GM21619 (cell line): ENCODE data around the gene BAK1.

Experiments used
- ATAC-seq: cut with Tn5 transposase; IDR thresholded peaks from one replicate; pipeline ENCODE4 v1.9.1; 2021; ENCODE audit not compliant: unreplicated experiment

BAK1 gene

GRCh38 chr6:33579828-33580714 lies at the start of gene BAK1:
Gene BAK1, minus strand, starts transcription at chr6:33580276. Its CDS starts 2,672 bp downstream, at chr6:33577604.
- peak; percentile 88 for ATAC-seq

GRCh38 chr6:33628401-33628964 lies 48.4 kb upstream of the BAK1 start:
- ATAC-seq, result no peak

GRCh38 chr6:33627876-33628275 lies 47.8 kb upstream of the BAK1 start:
- no peak for ATAC-seq

GRCh38 chr6:33624856-33625255 lies 44.8 kb upstream of the BAK1 start:
- ATAC-seq, result no peak

GRCh38 chr6:33623895-33624381 lies 43.9 kb upstream of the BAK1 start:
- no peak for ATAC-seq

GRCh38 chr6:33622456-33623431 lies 42.7 kb upstream of the BAK1 start:
- ATAC-seq, result no peak

GRCh38 chr6:33621711-33622388 lies 41.8 kb upstream of the BAK1 start:
- peak; percentile 16 for ATAC-seq

- peak; percentile 74 for ATAC-seq
Measured at GRCh38 chr6:33620856-33621710, 41.0 kb upstream of the BAK1 start, which contains the start of gene ITPR3. Gene ITPR3, plus strand, starts transcription at chr6:33621322. Its CDS starts 281 bp downstream, at chr6:33621603.

GRCh38 chr6:33620158-33620855 lies 40.2 kb upstream of the BAK1 start:
- ATAC-seq, result no peak

- ATAC-seq, result no peak
Measured at GRCh38 chr6:33619166-33619840, 39.2 kb upstream of the BAK1 start.

- no peak for ATAC-seq
Measured at GRCh38 chr6:33616913-33617312, 36.8 kb upstream of the BAK1 start.

GRCh38 chr6:33616113-33616512 lies 36.0 kb upstream of the BAK1 start:
- no peak for ATAC-seq

GRCh38 chr6:33613795-33614168 lies 33.7 kb upstream of the BAK1 start:
- ATAC-seq, result no peak

- ATAC-seq, result no peak
Measured at GRCh38 chr6:33613146-33613794, 33.2 kb upstream of the BAK1 start.

- ATAC-seq, result no peak
Measured at GRCh38 chr6:33610779-33611732, 31.0 kb upstream of the BAK1 start.

GRCh38 chr6:33610067-33610466 lies 30.0 kb upstream of the BAK1 start:
- ATAC-seq, result no peak

GRCh38 chr6:33609528-33609927 lies 29.5 kb upstream of the BAK1 start:
- ATAC-seq, result no peak
